Spleen (tissue), 11 donors: ENCODE measurements around the gene FADS3. TPM values are rescaled to one million over a fixed set of nuclear protein-coding genes. Genes with fewer than 3 reads are reported as not detected.

ENCODE experiments used
- DNase-seq: peaks from one replicate; pipeline ENCODE4 v3.0.0-alpha.2; 2020
- H3K27ac ChIP-seq, 8 donors: fragments of 200-600 bp; sonication (generic) in 7 of 8; 1 replicate in 4 of 8; 2 replicates in 4 of 8; pipeline versions ENCODE4 v1.5.0 to v1.8.0; 2016 to 2021; ENCODE audit warnings: inconsistent platforms in 4 of 8, mild to moderate bottlenecking in 4 of 8, moderate library complexity in 1 of 8
- H3K27me3 ChIP-seq, 7 donors: fragments of 200-600 bp; sonication (generic) in 6 of 7; replicated peaks in 1 of 7; 1 replicate in 4 of 7; 2 replicates in 3 of 7; pipeline versions ENCODE4 v1.5.0 to v1.8.0; 2016 to 2021; ENCODE audit warnings: inconsistent platforms in 3 of 7, mild to moderate bottlenecking in 1 of 7
- H3K36me3 ChIP-seq, 6 donors: fragments of 200-600 bp; sonication (generic) in 5 of 6; 1 replicate in 4 of 6; 2 replicates in 2 of 6; pipeline versions ENCODE4 v1.5.0 to v1.8.0; 2016 to 2021; ENCODE audit warnings: inconsistent platforms in 2 of 6
- H3K4me1 ChIP-seq, 6 donors: fragments of 200-600 bp; sonication (generic) in 5 of 6; 1 replicate in 3 of 6; 2 replicates in 3 of 6; pipeline versions ENCODE4 v1.5.0 to v1.8.0; 2016 to 2021; ENCODE audit warnings: inconsistent platforms in 3 of 6
- H3K4me3 ChIP-seq, 8 donors: fragments of 200-600 bp; sonication (generic) in 7 of 8; 1 replicate in 4 of 8; 2 replicates in 4 of 8; pipeline versions ENCODE4 v1.5.0 to v1.8.0; 2016 to 2021; ENCODE audit warnings: inconsistent platforms in 4 of 8, mild to moderate bottlenecking in 4 of 8, moderate library complexity in 2 of 8
- H3K9me3 ChIP-seq, 8 donors: fragments of 200-600 bp; sonication (generic) in 7 of 8; 1 replicate in 4 of 8; 2 replicates in 4 of 8; pipeline versions ENCODE4 v1.5.0 to v1.8.0; 2016 to 2021; ENCODE audit warnings: inconsistent platforms in 4 of 8
- POLR2A ChIP-seq, 3 donors: fragments of 450-650 bp; IDR thresholded peaks; one replicate each; pipeline ENCODE4 v1.5.1; 2017; ENCODE audit warnings: antibody characterized with exemption in 3 of 3, mild to moderate bottlenecking in 1 of 3
- POLR2AphosphoS5 ChIP-seq, 3 donors: sonication (generic); formaldehyde crosslinking; IDR thresholded peaks; one replicate each; pipeline ENCODE4 v1.5.1; 2017; ENCODE audit warnings: antibody characterized with exemption in 3 of 3
- WGBS, 5 donors: extraction: QIAGEN DNeasy Blood & Tissue Kit in 3 of 5; methylation state at CpG; one replicate each; pipeline versions ENCODE4 v1.1.5 to v1.1.7; 2013 to 2018; 5-methylcytosine and 5-hydroxymethylcytosine counted together
- intact Hi-C: fragments of 100-400 bp; cut with DNase I; formaldehyde crosslinking; loops from one replicate; pipeline ENCODE4 v1.15.0; 2023; ENCODE audit warnings: low total_unique reads
- polyA plus RNA-seq, 3 donors: library from polyadenylated mRNA; stranded (reverse); fragments of 200-250 nt; gene quantifications; one replicate each; pipeline ENCODE4 v1.2.1, GENCODE V29; 2013
- total RNA-seq, 7 donors: library from RNA; depleted of rRNA in 3 of 7; stranded (reverse); fragments of >200 nt in 3 of 7; fragmentation: NEBNext Ultra II Directional in 4 of 7; extraction: Animal tissue kit (Norgen Biotek cat#: 25700) in 4 of 7; gene quantifications; one replicate each; pipeline versions ENCODE4 v1.1.0 to v1.2.1, GENCODE V29; 2016 to 2021
- TF ChIP-seq, protein P1 (sequence below), 11 experiments: fragments of 200-600 bp in 7 of 11; fragments of 450-650 bp in 4 of 11; sonication (generic) in 4 of 11; IDR thresholded peaks in 8 of 11; conservative IDR thresholded peaks in 3 of 11; 1 replicate in 7 of 11; 2 replicates in 4 of 11; pipeline versions ENCODE4 v1.4.0 to v1.8.0; 2016 to 2021; ENCODE audit warnings: antibody characterized with exemption in 11 of 11, inconsistent platforms in 4 of 11, mild to moderate bottlenecking in 1 of 11
- donor health status: healthy with polysubstance abuse.
- donor health status: DM: no; HTN: no; CAD: no; lungs with moderate emphysema.
- donor health status: DM: no; HTN: no; CAD: no.
- donor health status: Bipolar disorder and iron deficiency.
- donor health status: healthy.
- donor health status: DM: no; HTN: no; CAD: no.
- donor health status: DM: yes; HTN: yes; CAD: no.

Gene FADS3
- total and polyA plus RNA-seq, 10 donors: 26.3 to 63.6 (median 38.5) TPM

DNA sequence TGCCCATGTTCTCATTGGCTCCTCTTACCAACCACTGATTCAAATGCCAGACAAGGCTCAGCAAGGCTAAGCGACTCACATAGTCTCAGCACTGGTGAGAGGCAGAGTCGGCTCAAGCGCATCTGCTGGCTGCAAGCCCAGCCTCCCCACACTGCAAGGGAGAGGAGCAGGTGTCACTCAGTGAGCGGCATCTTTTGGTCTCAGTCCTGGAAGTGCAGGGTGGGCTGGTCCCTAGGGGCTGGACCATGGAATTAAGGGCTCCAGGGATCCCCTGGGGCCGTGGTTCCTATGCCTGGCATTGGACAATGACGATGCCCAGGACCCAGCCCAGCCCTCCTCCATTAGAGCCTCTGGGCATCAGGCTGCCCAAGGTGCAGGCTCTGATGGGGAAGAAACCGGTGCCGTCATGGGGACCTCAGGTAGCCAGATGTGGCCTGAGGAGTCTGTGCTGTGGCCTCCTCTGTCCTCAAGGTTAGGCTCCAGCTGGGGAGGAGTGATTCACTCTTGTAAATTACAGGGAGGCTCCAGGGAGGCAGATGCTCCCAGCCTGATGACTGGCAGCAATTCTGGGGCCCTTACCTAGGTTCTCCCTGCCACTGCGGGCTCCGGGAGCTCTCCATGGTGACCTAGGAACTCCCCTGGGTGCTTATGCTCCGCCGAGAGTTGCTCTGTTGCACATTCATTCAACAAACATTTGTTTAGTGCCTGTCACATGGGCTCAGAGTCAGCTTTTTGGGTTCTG, 35.2 kb downstream of the FADS3 start:
- H3K36me3 ChIP-seq: peaks cover 0 to 64% (median 0%) of the 10 kb centered on the region in 6 donors
- TF ChIP-seq POLR2A (IDR thresholded peaks at IDR 0.05): no peak
- no peak for TF ChIP-seq POLR2AphosphoS5 (IDR thresholded peaks at IDR 0.05)
- TF ChIP-seq, protein P1, sequence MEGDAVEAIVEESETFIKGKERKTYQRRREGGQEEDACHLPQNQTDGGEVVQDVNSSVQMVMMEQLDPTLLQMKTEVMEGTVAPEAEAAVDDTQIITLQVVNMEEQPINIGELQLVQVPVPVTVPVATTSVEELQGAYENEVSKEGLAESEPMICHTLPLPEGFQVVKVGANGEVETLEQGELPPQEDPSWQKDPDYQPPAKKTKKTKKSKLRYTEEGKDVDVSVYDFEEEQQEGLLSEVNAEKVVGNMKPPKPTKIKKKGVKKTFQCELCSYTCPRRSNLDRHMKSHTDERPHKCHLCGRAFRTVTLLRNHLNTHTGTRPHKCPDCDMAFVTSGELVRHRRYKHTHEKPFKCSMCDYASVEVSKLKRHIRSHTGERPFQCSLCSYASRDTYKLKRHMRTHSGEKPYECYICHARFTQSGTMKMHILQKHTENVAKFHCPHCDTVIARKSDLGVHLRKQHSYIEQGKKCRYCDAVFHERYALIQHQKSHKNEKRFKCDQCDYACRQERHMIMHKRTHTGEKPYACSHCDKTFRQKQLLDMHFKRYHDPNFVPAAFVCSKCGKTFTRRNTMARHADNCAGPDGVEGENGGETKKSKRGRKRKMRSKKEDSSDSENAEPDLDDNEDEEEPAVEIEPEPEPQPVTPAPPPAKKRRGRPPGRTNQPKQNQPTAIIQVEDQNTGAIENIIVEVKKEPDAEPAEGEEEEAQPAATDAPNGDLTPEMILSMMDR (IDR thresholded peaks at IDR 0.05 in 8 of 11, conservative IDR thresholded peaks at IDR 0.05 in 3 of 11): no peak
- H3K27ac ChIP-seq: no peak overlapping the region
- H3K4me1 ChIP-seq: peaks cover 0 to 8% (median 0%) of the 10 kb centered on the region in 6 donors
- intact Hi-C loops: no loop called here
- 90 to 98% (median 94%) methylated on average over 7 to 12 of the region's 12 CpGs for WGBS, 5 donors
- H3K27me3 ChIP-seq: no peaks in the 10 kb centered on the region
- H3K4me3 ChIP-seq: no peak overlapping the region
- DNase-seq: peak; percentile 45
- H3K9me3 ChIP-seq: no peaks in the 10 kb centered on the region

DNA sequence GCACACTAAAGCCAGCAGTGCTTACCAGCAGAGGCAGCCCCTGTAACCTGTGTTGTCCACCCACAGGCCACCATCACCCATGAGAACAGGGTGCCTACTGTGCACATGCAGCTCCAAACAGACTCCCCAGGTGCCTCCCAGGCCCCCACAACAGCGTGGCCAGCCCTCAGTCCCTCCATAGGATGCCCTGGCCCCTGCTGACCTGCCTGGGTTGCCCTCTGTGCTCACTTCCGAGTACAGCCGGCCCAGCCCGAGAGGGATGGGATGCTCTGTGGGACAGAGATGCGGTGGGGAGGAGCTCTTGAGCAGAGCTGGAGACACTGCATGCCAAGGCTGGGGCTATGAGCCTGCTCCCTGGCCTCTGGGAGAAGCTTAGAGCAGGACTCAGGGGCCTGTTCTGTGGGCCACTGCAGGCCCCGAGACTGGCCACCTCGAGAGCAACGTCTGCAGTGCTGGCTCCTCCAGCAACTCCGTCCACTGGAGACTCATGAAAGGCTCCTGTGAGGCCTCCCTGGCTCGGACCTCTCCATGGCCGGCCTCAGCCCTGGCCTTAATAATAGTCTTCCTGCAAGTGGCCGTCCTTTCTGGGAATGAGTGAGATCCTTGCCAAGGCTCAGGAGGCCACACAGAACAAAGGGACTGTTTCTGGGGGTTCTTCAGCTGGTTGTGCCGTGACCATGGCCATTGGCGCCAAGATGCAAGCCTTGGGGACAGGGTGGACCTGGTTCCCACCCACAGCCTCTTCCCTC, 36.2 kb downstream of the FADS3 start:
- Histone ChIP-seq H3K27me3 (no peaks in the 10 kb centered on the region), H3K36me3 (peaks cover 0 to 67% (median 0%) of the 10 kb centered on the region in 6 donors), H3K4me1 (peaks cover 0 to under 1% (median 0%) of the 10 kb centered on the region in 6 donors), H3K9me3 (no peaks in the 10 kb centered on the region), H3K27ac (no peak overlapping the region), H3K4me3 (no peak overlapping the region)
- intact Hi-C loops: no loop called here
- peak in 1 of 3 donors; percentile 14 for TF ChIP-seq POLR2AphosphoS5 (IDR thresholded peaks at IDR 0.05)
- TF ChIP-seq, protein P1 (IDR thresholded peaks at IDR 0.05 in 8 of 11, conservative IDR thresholded peaks at IDR 0.05 in 3 of 11): no peak
- DNase-seq: peak; percentile 65
- WGBS, 5 donors: 91 to 95% (median 92%) methylated on average over 9 to 14 of the region's 14 CpGs

DNA sequence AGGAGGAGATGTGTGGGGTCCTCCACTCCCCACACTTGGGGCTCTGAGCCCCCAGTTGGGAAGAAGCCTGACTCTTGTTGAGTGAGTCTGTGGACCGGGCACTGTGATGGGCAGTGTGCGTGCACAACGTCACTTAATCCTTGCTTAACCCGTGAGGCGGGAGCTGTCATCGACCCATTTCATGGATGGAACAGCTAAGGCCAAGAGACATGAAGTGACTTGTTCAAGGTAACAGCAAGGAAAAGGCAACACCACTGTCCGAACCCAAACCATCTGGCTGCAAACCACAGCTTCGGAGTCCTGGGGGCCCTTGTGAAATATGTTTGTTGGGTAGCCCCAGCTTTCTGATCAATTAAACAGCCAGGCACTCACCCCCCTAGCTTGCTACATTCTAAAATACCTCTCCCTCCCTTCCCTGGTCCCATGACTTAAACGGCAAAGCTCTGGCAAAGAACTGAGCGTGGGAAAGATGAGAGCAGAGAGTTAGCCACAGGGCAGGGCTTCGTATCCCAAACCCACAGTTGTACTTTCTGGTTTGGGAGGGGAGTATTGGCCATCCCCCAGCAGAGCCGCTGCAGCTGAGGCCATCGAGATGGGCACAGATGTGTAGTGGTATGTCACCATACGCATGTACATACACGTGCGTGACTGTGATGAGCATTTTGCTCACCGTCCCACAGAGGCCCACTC, 37.0 kb downstream of the FADS3 start:
- Histone ChIP-seq H3K4me3 (no peak overlapping the region), H3K36me3 (peaks cover 0 to 67% (median 0%) of the 10 kb centered on the region in 6 donors), H3K27ac (no peak overlapping the region), H3K27me3 (no peaks in the 10 kb centered on the region), H3K9me3 (no peaks in the 10 kb centered on the region), H3K4me1 (no peaks in the 10 kb centered on the region)
- 89 to 97% (median 93%) methylated on average over 15 to 17 of the region's 17 CpGs for WGBS, 5 donors
- TF ChIP-seq, protein P1 (IDR thresholded peaks at IDR 0.05 in 8 of 11, conservative IDR thresholded peaks at IDR 0.05 in 3 of 11): no peak
- TF ChIP-seq POLR2AphosphoS5 (IDR thresholded peaks at IDR 0.05) (no peak), POLR2A (IDR thresholded peaks at IDR 0.05) (no peak)
- intact Hi-C loops: no loop called here
- no peak for DNase-seq
